22Rv1 (cell line): Measurements from ENCODE around the gene PTTG1.

Experiments used
- ZFX ChIP-seq: fragments of 450-650 bp; IDR thresholded peaks from 2 replicates; pipeline ENCODE4 v1.6.1; 2017; ENCODE audit warnings: antibody characterized with exemption, borderline replicate concordance
- TF ChIP-seq, protein P1 (sequence below): fragments of 450-650 bp; IDR thresholded peaks from 2 replicates; pipeline ENCODE4 v1.5.1; 2017; ENCODE audit warnings: mild to moderate bottlenecking

DNA sequence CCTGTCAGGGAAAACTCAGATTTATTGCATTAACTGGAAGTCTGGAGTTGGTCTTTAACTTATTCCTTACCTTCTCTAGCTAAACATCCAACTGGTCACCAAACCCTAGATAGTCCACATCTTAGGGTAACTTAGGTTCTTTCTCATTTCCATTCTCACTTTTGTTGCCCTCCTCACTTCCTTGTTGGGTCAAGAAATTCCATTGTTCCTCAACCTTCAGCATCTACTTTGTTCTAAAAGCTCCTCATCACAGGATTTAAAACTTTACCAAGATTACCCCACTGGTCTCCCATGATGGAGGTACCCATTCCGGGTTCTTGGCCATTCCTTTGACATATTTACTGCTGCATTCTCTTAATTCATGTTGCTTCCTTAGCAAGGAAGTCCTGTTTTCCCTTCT, 32.1 kb downstream of the PTTG1 start:
- no peak for TF ChIP-seq ZFX
- TF ChIP-seq, protein P1, sequence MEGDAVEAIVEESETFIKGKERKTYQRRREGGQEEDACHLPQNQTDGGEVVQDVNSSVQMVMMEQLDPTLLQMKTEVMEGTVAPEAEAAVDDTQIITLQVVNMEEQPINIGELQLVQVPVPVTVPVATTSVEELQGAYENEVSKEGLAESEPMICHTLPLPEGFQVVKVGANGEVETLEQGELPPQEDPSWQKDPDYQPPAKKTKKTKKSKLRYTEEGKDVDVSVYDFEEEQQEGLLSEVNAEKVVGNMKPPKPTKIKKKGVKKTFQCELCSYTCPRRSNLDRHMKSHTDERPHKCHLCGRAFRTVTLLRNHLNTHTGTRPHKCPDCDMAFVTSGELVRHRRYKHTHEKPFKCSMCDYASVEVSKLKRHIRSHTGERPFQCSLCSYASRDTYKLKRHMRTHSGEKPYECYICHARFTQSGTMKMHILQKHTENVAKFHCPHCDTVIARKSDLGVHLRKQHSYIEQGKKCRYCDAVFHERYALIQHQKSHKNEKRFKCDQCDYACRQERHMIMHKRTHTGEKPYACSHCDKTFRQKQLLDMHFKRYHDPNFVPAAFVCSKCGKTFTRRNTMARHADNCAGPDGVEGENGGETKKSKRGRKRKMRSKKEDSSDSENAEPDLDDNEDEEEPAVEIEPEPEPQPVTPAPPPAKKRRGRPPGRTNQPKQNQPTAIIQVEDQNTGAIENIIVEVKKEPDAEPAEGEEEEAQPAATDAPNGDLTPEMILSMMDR: no peak
